Fibroblast of mammary gland (primary cell): ENCODE measurements around the gene SULT4A1.

Experiments used
- DNase-seq: peaks from one replicate; pipeline ENCODE4 v3.0.0-alpha.2; 2010; ENCODE audit warnings: low read depth
- H3K4me3 ChIP-seq: 2 replicates; pipeline ENCODE4 v1.5.1; 2011; ENCODE audit warnings: low read depth, mild to moderate bottlenecking, low read length, moderate library complexity; ENCODE audit not compliant: control insufficient read depth
- CTCF ChIP-seq: conservative IDR thresholded peaks from 2 replicates; pipeline ENCODE4 v1.5.1; 2011; ENCODE audit warnings: low read depth, low read length, inconsistent platforms; ENCODE audit not compliant: control insufficient read depth, insufficient read depth

The SULT4A1 gene

GRCh38 chr22:43887391-43887790 lies 25.1 kb upstream of the SULT4A1 start:
- no peak for TF ChIP-seq CTCF
- DNase-seq: no peak
- no peak overlapping the region for H3K4me3 ChIP-seq

GRCh38 chr22:43886231-43886630 lies 23.9 kb upstream of the SULT4A1 start:
- no peak for DNase-seq
- H3K4me3 ChIP-seq: no peak overlapping the region
- TF ChIP-seq CTCF: no peak

GRCh38 chr22:43885786-43886185 lies 23.5 kb upstream of the SULT4A1 start:
- no peak for DNase-seq
- TF ChIP-seq CTCF: no peak
- H3K4me3 ChIP-seq: no peak overlapping the region

DNA sequence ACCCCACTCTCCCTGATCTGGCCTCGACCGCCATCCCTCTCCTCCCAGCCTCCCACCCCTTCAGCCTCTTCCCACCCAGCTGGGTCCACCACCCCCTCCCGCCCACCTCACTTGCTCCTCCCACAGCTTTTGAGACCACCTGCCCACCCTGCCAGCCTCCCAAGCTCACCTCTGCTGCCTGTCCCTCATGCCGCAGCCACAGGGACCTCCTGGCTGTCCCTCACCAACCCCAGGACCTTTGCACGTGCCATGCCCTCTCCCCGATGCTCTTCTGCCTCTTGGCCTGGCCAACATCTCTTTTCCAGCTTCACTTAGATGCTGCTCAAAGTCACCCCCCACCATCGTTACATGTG lies 23.0 kb upstream of the SULT4A1 start:
- H3K4me3 ChIP-seq: no peak overlapping the region
- no peak for DNase-seq
- TF ChIP-seq CTCF: no peak

GRCh38 chr22:43884600-43885318 lies 22.4 kb upstream of the SULT4A1 start:
- peak; percentile 49 for DNase-seq
- peak; percentile 84 for TF ChIP-seq CTCF
- no peak overlapping the region for H3K4me3 ChIP-seq

DNA sequence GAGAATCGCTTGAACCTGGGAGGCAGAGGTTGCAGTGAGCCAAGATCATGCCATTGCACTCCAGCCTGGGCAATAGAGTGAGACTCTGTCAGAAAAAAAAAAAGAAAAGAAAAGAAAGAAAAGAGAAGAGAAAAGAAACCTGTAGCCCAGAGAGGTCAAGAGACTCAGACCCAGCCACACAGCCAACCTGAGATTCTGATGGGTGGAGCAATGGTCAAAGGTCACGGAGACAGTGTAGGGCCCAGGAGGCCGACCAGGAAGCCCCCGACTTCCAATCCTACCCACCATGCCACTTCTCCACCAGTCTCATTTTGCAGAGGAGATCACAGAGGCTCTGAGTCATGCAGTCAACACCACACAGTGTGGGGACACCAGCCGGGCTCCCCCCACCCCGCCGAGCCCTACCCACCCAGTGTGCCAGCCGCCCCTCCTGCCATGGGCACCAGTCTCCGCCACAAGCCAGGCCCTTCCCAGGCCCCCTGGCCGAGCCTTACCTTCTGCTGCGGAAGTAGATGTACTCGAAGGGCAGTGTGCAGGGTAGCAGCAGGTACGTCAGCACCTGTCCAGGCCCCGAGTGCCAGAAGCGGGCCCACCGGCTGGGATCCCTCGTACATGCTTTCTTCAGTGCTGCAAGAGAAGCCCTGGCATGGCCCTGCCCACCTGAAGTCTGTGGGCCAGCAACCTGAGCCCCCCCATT lies 21.6 kb upstream of the SULT4A1 start:
- TF ChIP-seq CTCF: no peak
- DNase-seq: no peak

More for the DNA sequence above, 21.6 kb upstream of the SULT4A1 start:
- no peak overlapping the region for H3K4me3 ChIP-seq
